Measurements from ENCODE around the gene DYSF.

DNA sequence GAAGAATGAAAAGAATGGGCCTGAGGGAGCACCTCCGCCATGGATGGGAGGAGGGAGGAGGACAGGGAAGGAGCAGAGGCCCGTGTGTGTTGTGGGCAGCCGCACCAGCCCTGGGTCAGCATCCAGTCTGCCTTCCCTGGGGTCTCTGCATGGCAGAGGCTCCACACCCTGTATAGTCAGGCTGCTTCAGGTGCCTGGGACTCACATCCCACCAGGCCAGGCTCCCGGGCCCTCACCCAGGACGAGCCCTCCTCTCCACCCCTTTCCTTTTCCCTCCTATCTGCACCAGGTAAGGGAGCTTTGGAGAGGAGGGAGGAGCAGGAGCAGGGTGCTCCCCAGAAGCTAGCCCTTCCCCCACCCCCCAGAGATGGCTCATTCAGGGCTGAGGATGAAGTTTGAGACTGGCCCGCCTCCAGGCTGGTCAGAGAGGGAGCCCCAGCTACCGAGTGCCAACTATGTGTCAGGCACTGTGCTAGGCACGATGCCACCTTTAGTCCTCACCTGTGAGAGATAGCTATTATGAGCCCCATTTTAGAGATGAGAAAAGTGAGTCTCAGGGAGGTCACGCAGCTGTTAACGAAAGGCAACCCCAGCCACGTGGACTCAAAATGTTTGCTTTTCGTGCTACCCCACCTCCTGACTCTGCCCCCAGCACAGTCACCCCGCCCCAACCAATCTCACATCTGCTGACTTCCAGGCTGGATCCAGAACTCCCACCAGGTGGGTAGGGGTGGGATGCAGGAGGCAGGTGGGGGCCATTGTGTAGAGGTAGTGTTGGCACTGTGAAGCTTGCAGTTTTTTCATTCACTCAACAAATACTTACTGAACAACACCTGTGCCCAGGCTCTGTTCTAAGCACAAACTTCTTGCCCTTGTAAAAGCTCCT, 242.1 kb downstream of the DYSF start:
- TF ChIP-seq CTCF (IDR thresholded peaks at IDR 0.05) (no peak), POLR2A (IDR thresholded peaks at IDR 0.05) (no peak)

Measured in Peyer's patch (tissue), 4 donors.